ENCODE measurements around the gene WIPF1. TPM values are rescaled to one million over a fixed set of nuclear protein-coding genes. Genes with fewer than 3 reads are reported as not detected.
A peak's percentile ranks its signal among the peaks of the same experiment; 100 is the strongest.

WIPF1 gene
- total RNA-seq, 1 experiment from 2014 or later: 6.4 TPM

- Mint-ChIP-seq H3K4me3 (no peak overlapping the region), H3K36me3 (no peaks in the 10 kb centered on the region), H3K4me1 (peaks cover 3% of the 10 kb centered on the region), H3K27ac (no peak overlapping the region), H3K9me3 (no peaks in the 10 kb centered on the region), H3K27me3 (ENCODE audit: low read depth) (no peaks in the 10 kb centered on the region)
- no peak for DNase-seq (ENCODE audit: low spot score)
- TF ChIP-seq ZNF263 (CRISPR knock-in tag; IDR thresholded peaks at IDR 0.05; ENCODE audit: low read depth) (no peak), ATF6 (CRISPR knock-in tag; IDR thresholded peaks at IDR 0.05) (no peak), TP53 (CRISPR knock-in tag; IDR thresholded peaks at IDR 0.05) (no peak), ZBTB21 (CRISPR knock-in tag; IDR thresholded peaks at IDR 0.05; ENCODE audit: borderline replicate concordance) (no peak), TEAD4 (CRISPR knock-in tag; IDR thresholded peaks at IDR 0.05) (no peak), OVOL2 (CRISPR knock-in tag; IDR thresholded peaks at IDR 0.05; ENCODE audit: borderline replicate concordance) (no peak)
- TF ChIP-seq, protein P1, sequence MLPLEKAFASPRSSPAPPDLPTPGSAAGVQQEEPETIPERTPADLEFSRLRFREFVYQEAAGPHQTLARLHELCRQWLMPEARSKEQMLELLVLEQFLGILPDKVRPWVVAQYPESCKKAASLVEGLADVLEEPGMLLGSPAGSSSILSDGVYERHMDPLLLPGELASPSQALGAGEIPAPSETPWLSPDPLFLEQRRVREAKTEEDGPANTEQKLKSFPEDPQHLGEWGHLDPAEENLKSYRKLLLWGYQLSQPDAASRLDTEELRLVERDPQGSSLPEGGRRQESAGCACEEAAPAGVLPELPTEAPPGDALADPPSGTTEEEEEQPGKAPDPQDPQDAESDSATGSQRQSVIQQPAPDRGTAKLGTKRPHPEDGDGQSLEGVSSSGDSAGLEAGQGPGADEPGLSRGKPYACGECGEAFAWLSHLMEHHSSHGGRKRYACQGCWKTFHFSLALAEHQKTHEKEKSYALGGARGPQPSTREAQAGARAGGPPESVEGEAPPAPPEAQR (CRISPR knock-in tag; IDR thresholded peaks at IDR 0.05): no peak
- TF ChIP-seq, protein P2, sequence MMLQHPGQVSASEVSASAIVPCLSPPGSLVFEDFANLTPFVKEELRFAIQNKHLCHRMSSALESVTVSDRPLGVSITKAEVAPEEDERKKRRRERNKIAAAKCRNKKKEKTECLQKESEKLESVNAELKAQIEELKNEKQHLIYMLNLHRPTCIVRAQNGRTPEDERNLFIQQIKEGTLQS (CRISPR knock-in tag; conservative IDR thresholded peaks at IDR 0.05): no peak
- POLR2A ChIA-PET: interaction anchor here (0.6 kb wide), 1 partner anchor 262 kb away, joined by 4 read pairs; no protein-coding TSS in a partner anchor
- peak; percentile 83 for ATAC-seq
- CTCF ChIA-PET: interaction anchor here (0.6 to 1.9 kb wide), 9 partner anchors 25 to 872 kb away, joined by 3 to 18 read pairs (median 5); no protein-coding TSS in a partner anchor
Measured at GRCh38 chr2:174577967-174578589, 19.5 kb downstream of the WIPF1 start.

GRCh38 chr2:174575124-174575776 is 22.4 kb downstream of the WIPF1 start:
- CTCF ChIA-PET: interaction anchor here (0.7 to 2.7 kb wide), 5 partner anchors 28 to 122 kb away, joined by 3 to 10 read pairs (median 5); no protein-coding TSS in a partner anchor
- ATAC-seq: no peak
- DNase-seq (ENCODE audit: low spot score): no peak
- Mint-ChIP-seq H3K36me3 (peaks cover 4% of the 10 kb centered on the region; the same call in 1 of the 2 replicates), H3K4me1 (no peaks in the 10 kb centered on the region), H3K4me3 (no peak overlapping the region), H3K9me3 (no peaks in the 10 kb centered on the region), H3K27ac (no peak overlapping the region), H3K27me3 (ENCODE audit: low read depth) (no peaks in the 10 kb centered on the region)
- TF ChIP-seq RORB (CRISPR knock-in tag; IDR thresholded peaks at IDR 0.05): no peak
- no peak for TF ChIP-seq ZNF263 (CRISPR knock-in tag; IDR thresholded peaks at IDR 0.05; ENCODE audit: low read depth)
- TF ChIP-seq TEAD1 (CRISPR knock-in tag; IDR thresholded peaks at IDR 0.05): no peak
- TF ChIP-seq, protein P3, sequence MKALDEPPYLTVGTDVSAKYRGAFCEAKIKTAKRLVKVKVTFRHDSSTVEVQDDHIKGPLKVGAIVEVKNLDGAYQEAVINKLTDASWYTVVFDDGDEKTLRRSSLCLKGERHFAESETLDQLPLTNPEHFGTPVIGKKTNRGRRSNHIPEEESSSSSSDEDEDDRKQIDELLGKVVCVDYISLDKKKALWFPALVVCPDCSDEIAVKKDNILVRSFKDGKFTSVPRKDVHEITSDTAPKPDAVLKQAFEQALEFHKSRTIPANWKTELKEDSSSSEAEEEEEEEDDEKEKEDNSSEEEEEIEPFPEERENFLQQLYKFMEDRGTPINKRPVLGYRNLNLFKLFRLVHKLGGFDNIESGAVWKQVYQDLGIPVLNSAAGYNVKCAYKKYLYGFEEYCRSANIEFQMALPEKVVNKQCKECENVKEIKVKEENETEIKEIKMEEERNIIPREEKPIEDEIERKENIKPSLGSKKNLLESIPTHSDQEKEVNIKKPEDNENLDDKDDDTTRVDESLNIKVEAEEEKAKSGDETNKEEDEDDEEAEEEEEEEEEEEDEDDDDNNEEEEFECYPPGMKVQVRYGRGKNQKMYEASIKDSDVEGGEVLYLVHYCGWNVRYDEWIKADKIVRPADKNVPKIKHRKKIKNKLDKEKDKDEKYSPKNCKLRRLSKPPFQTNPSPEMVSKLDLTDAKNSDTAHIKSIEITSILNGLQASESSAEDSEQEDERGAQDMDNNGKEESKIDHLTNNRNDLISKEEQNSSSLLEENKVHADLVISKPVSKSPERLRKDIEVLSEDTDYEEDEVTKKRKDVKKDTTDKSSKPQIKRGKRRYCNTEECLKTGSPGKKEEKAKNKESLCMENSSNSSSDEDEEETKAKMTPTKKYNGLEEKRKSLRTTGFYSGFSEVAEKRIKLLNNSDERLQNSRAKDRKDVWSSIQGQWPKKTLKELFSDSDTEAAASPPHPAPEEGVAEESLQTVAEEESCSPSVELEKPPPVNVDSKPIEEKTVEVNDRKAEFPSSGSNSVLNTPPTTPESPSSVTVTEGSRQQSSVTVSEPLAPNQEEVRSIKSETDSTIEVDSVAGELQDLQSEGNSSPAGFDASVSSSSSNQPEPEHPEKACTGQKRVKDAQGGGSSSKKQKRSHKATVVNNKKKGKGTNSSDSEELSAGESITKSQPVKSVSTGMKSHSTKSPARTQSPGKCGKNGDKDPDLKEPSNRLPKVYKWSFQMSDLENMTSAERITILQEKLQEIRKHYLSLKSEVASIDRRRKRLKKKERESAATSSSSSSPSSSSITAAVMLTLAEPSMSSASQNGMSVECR (CRISPR knock-in tag; IDR thresholded peaks at IDR 0.05; ENCODE audit: borderline replicate concordance): no peak
- TF ChIP-seq NR3C1 (CRISPR knock-in tag; conservative IDR thresholded peaks at IDR 0.05; ENCODE audit: low read depth): no peak
- TF ChIP-seq, protein P4, sequence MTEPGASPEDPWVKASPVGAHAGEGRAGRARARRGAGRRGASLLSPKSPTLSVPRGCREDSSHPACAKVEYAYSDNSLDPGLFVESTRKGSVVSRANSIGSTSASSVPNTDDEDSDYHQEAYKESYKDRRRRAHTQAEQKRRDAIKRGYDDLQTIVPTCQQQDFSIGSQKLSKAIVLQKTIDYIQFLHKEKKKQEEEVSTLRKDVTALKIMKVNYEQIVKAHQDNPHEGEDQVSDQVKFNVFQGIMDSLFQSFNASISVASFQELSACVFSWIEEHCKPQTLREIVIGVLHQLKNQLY (CRISPR knock-in tag; IDR thresholded peaks at IDR 0.05): no peak
- TF ChIP-seq ESRRA (CRISPR knock-in tag; IDR thresholded peaks at IDR 0.05; ENCODE audit: borderline replicate concordance): no peak
- TF ChIP-seq, protein P5, sequence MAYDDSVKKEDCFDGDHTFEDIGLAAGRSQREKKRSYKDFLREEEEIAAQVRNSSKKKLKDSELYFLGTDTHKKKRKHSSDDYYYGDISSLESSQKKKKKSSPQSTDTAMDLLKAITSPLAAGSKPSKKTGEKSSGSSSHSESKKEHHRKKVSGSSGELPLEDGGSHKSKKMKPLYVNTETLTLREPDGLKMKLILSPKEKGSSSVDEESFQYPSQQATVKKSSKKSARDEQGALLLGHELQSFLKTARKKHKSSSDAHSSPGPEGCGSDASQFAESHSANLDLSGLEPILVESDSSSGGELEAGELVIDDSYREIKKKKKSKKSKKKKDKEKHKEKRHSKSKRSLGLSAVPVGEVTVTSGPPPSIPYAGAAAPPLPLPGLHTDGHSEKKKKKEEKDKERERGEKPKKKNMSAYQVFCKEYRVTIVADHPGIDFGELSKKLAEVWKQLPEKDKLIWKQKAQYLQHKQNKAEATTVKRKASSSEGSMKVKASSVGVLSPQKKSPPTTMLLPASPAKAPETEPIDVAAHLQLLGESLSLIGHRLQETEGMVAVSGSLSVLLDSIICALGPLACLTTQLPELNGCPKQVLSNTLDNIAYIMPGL (CRISPR knock-in tag; IDR thresholded peaks at IDR 0.05): no peak
- POLR2A ChIA-PET: no interaction called here

Data from WTC11 (cell line).